ENCODE measurements around the gene KMT2A.
A peak's percentile ranks its signal among the peaks of the same experiment; 100 is the strongest.
"Not testable (repeated sequence)": the region's sequence is repeated elsewhere in the genome, so short reads cannot be mapped to it uniquely, and the experiment has no call there.

KMT2A gene

DNA sequence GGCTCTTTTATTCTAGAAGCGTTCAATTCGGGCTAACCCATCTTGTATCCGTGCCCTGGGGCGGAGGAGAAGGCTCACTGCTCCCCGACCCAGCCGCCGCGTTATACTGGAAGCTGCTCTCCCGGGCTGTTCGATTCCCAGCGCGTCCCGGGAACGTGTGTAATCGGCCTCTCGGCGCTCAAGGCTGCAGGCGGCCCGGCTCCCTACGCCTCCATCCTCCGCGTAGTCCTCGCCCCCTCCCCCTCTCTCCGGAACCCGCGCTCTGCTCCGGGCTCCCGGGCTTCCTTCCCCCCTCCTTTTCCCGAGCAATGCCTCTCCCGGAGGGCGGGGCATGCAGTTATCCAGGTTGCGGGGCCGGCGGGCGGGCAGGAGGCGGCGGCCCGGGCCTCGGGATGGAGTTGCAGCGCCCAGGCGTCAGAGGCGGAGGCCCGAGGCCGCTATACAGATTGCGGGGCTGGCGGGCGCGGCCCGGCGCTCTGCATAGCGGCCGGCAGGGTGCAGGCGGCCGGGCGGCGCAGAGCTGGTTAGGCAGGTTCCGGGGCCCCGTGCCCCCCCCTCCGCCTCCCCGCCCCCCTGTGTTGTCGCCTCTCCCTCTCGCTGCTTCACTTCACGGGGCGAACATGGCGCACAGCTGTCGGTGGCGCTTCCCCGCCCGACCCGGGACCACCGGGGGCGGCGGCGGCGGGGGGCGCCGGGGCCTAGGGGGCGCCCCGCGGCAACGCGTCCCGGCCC, at the start of gene KMT2A:
TSS of gene KMT2A (plus strand) at position 600 of the 732 bp plus-strand sequence. CDS start at position 621, 21 bp downstream.
- peak; percentile 89 for DNase-seq (ENCODE audit: low spot score)

DNA sequence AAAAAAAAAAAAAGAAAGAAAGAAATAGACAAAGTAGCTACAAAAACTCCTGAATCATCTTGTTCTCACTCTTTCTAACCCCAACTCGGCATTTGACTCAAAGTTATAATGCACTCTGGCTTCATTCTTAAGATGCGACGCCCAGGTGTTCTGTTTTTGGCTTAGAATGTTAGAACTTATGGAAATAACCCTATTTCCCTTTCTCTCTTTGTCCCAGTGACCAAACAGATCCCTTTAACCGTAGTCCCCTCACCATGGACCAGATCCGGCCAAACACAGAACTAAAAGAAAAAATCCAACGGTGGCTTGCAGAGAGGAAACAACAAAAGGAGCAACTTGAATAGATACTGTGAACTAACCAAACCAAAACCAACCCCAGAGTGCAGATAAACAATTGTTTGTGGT, 40.2 kb upstream of the KMT2A start:
- DNase-seq (ENCODE audit: low spot score): no peak

DNA sequence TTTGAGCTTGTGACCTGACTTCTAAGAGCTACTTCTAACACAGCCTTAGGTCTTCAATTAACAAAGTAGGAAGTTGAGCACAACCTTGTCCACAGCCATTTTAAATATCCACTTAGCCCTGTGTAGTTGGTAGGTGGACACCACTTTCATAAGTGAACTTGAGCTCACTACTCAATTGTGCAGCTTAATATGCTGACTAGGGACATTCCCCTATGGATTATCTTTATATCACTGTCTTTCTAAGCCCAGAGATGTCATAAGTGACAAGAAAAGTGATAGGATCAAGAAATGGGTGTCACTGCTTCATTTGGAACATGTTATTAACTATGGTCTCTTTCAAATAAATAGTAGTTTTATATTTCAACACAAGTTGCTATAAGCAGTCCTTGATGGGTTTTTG, 38.8 kb upstream of the KMT2A start:
- DNase-seq (ENCODE audit: low spot score): no peak

DNA sequence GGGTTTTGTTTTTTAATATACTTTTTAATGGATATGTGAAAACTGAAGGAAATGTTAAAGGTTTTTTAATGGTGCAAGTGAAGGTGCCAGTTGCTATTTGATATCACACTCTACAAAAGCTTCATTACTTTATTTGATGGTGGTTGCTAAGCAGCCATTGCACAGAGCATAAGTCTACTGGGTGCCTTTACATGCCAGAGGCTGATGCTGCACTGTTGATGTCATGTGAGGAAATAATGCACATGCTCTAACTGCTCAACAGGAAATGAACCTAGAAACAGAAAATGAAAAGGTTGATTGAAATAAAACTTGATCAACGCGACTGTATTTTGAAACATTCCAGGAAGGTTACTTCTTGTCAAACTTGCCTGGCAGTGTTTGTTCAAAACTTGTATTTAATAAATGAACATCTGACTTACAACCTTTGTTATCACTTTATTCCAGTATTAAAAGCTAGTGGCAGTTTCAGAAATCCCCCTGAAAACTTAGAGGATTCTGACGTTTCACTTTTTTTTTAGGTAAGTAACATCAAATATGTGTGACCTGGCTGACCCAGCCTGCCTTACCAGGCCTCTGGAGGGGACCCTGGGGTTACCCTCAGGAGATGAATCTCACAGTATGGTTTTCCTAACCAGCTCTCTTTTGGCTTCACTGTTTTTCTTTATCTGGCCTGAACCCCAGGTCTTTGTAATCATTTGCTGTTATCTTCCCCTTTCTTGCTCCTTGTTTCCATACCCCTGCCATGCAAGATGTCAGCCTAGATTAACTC, 37.3 kb upstream of the KMT2A start:
- no peak for DNase-seq (ENCODE audit: low spot score)

- DNase-seq (ENCODE audit: low spot score): peak; percentile 96
Measured at GRCh38 chr11:118401151-118401879, 35.0 kb upstream of the KMT2A start, which contains the start of gene ATP5MG. Gene ATP5MG (plus strand): TSS chr11:118401606. CDS start chr11:118401666, 60 bp downstream.

DNA sequence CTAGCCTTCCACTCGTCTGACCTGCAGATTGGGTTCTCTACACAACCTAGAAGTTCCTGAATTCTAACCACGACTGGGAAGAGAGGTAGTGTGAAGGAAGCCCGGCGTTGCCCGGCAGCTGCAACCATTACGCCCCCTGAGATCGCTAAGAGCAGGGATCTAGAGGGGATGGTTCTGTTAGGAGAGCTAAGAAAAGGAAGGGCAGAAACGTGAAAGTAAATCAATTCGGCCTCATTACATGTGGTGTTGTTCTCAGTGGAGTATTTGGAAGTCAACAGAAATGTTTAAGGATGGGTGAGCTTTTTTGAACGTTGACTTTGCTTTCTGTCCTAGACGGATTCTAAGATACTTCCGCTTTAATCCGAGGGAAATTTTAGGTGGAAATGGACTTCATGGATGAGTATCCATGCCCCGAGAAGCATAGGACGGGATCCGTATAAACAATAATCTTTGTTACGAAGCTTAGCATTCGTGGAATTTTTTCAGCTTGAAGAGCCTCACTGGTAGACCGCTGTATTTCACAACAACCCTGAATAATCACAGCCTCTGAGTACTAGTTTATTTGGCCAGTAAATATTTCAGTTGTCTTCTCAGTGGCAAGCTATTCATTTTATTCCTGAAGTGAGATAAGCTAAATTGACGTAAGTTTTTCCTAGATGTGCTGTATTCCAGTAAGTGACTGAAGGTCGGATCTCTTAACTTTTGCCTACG, 34.3 kb upstream of the KMT2A start:
- peak; percentile 51 for DNase-seq (ENCODE audit: low spot score)

- not testable (repeated sequence) for DNase-seq (ENCODE audit: low spot score)
Measured at GRCh38 chr11:118402594-118402993, 33.7 kb upstream of the KMT2A start.

GRCh38 chr11:118406599-118407166, 29.6 kb upstream of the KMT2A start:
- DNase-seq (ENCODE audit: low spot score): no peak

DNA sequence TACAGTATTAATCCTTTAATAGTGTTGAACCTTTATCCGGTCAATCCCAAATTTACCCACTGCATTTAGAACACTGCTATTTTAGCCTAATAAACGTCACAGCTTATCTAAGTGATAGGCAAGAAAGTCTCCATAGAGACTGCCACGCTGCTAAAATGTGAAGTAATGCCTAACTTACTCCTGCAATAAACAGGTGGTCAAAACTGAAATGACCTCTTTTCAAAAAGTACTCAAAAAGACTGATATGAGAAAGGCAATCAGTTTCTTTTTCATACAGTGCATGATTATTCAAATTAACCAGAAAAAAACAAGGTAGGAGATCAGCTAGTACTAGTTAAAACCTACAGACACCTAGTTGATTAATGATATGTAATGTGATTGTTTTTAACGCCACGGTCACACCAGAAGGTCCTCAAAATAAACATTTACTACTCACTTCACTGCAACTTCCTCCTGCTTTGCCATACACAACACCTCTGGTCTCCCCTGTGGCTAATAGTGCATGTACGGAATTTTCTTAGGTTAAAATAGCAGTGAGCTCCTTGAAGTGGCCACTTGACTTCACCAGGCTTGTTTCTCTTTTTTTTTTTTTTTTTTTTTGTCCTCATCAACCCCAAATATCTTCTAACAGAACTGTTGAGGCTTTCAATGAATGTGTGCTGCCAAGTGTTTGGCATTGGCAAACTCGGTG, 26.1 kb upstream of the KMT2A start:
- no peak for DNase-seq (ENCODE audit: low spot score)

GRCh38 chr11:118411530-118411929, 24.8 kb upstream of the KMT2A start:
- DNase-seq (ENCODE audit: low spot score): no peak

DNA sequence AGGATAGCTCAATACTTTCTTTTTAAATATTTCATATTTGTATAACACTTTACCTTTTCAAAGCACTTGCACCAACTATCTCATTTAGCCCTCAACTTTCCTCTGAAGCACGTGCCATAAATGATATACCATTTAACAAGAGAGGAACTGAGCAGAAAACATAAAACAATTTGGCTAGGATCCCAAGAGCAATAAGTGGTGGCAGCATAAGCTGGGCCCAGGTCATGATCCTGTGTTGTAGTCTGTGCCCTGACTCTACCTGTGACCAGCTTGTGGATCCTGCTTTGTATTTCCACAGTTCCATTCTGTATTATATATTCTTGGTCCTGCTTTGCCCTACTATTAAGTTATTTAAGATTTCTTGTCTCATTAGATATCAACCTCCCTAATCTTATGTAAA, 23.4 kb upstream of the KMT2A start:
- DNase-seq (ENCODE audit: low spot score): no peak

- peak; percentile 77 for DNase-seq (ENCODE audit: low spot score)
Measured at GRCh38 chr11:118415062-118415738, 21.1 kb upstream of the KMT2A start.

DNA sequence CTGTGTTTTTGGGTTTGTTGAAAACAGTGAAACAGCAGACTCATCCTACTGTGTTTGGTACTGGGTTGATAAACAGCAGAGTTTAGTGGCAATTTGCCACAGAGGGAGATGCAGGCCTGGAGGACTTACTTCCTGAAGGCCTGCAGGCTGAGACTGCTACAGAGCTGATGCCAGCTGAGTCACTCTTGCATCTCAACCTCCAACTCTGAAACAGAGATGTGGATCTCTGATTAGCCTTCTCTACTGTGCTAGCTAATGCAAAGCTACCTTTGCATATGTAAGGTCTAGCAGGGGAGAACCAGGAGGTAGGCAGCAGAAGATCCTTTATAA, 20.6 kb upstream of the KMT2A start:
- DNase-seq (ENCODE audit: low spot score): peak; percentile 94

DNA sequence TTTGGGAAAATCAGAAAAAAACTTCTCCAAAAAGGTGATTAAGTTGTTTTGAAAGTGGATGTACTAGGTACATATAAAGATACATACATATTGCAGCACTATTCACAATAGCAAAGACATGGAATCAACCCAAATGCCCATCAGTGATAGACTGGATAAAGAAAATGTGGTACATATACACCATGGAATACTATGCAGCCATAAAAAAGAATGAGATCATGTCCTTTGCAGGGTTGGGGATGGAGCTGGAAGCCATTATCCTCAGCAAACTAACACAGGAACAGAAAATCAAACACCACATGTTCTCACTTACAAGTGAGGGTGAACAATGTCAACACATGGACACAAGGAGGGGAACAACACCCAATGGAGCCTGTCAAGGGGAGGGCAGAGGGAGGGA, 19.4 kb upstream of the KMT2A start:
- not testable (repeated sequence) for DNase-seq (ENCODE audit: low spot score)

DNA sequence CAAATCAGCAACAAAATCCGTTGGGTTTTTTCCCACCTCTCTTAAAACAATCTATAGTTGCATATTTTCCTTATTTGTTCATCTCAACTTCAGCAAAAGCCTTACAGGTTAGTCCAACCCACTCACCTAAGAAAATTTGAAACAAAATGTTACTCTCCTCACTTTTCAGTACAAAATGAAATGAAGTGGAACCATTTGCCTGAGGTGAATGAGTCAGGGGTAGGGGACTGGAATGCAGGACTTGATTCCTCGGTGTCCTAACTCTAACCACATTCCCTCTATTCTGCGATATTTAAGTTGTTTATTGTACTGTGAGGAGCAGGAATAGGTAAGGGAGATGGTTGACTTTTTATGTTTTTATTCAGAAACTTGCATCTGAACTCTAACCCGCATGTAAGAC, 18.5 kb upstream of the KMT2A start:
- no peak for DNase-seq (ENCODE audit: low spot score)

DNA sequence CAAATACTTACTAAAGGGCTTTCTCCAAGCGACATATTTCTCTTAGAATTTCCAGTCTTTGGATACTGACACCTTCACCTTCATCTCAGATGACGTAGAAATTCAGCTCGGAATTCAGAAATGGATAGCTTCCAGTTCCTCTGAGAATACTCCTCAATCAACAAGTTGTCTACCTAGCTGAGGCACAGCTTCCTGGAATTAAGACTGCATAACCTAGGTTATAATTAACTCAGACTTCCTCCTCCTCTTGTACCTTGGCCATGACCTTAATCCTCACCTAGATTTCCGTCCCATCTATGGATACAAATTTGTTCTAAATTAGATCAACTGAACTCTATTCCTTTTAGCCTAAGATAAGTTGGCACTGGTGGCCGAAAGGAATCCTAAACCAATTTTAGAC, 17.5 kb upstream of the KMT2A start:
- no peak for DNase-seq (ENCODE audit: low spot score)

DNA sequence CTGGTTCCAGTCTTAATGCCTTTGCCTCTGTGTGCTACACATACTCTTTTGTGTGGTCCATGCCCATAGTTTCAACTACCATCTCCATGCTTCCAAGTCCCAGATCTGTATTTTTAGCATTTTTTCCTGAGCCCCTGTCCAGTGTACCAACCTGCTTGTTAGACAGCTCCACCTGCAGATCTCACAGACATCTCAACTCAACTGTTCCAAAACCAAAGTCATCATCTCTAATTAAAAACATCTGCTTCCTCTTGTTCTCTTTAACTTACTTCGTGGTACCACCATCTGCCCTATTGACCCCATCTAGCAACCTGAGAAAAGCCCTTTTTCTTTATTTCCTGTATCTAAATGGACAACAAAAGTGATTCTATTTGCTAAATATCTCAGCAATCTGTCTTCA, 8.6 kb upstream of the KMT2A start:
- no peak for DNase-seq (ENCODE audit: low spot score)

GRCh38 chr11:118430956-118431355, 5.3 kb upstream of the KMT2A start:
- DNase-seq (ENCODE audit: low spot score): no peak

- DNase-seq (ENCODE audit: low spot score): no peak
Measured at GRCh38 chr11:118434123-118434552, 2.2 kb upstream of the KMT2A start.

DNA sequence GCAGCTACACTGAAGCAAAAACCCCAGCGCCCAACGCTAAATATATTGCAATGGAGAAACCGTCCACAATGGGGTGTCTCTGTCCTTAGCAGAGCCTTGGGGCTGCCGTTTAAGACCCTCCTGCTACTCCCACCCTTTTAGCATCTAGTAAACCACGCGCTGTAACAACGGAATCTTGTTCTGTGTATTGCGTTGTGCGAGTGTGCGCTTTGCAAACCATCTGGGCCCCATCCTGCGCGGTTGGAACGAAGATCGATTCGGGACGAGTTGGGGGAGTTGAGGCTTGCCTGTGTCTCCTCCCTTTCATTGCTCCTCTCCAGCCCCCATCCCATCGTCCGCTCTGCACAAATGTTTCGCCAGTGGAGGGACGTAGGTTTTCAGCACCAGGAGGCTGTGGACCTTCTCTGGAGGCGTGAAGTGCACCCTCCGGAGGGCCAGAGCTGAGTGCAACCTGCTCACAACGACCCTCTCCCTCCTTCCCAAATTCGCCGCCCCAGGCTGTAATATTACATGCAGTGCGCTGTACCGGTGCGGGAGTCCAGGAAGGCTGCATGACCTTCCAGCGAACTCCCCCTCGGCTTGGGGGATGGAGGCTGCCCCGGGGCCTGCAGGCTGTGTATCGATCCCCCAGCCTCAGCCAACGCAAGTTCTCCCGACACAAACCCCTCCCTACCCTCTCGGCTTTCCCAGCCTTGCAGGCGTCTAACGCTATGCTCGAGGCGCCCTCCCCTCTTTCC, 1.6 kb upstream of the KMT2A start:
- DNase-seq (ENCODE audit: low spot score): no peak

All from hematopoietic multipotent progenitor cell treated with erythropoietin and hydrocortisone succinate and interleukin-3 and kit ligand, for 17 days (in vitro differentiated cells).